Thoracic aorta (tissue), 2 donors: ENCODE measurements around the gene AFG1L. TPM values are rescaled to one million over a fixed set of nuclear protein-coding genes. Genes with fewer than 3 reads are reported as not detected.

Experiments used
- ATAC-seq: fragments of 150-250 bp; one replicate; pipeline ENCODE4 v1.8.0; 2017; ENCODE audit warnings: low read depth; ENCODE audit not compliant: insufficient number of reproducible peaks, low FRiP score
- DNase-seq: peaks from one replicate; pipeline ENCODE4 v3.0.0-alpha.2; 2020; ENCODE audit warnings: low spot score
- H3K27ac ChIP-seq, 2 donors: fragments of 200-600 bp; sonication (generic); 1 replicate in 1 of 2; 2 replicates in 1 of 2; pipeline ENCODE4 v1.5.1; 2016; ENCODE audit warnings: mild to moderate bottlenecking in 2 of 2, moderate library complexity in 2 of 2
- H3K27me3 ChIP-seq: fragments of 200-600 bp; sonication (generic); replicated peaks from 2 replicates; pipeline ENCODE4 v1.6.0; 2016; ENCODE audit warnings: mild to moderate bottlenecking; ENCODE audit not compliant: insufficient read depth
- H3K36me3 ChIP-seq: fragments of 200-600 bp; sonication (generic); one replicate; pipeline ENCODE4 v1.5.1; 2016
- H3K4me1 ChIP-seq, 2 donors: fragments of 200-600 bp; sonication (generic); 1 replicate in 1 of 2; 2 replicates in 1 of 2; pipeline versions ENCODE4 v1.5.1 to v1.6.0; 2016; ENCODE audit warnings: low read depth in 2 of 2, mild to moderate bottlenecking in 1 of 2; ENCODE audit not compliant: control insufficient read depth in 1 of 2
- H3K4me3 ChIP-seq: fragments of 200-600 bp; sonication (generic); 2 replicates; pipeline ENCODE4 v1.5.1; 2016; ENCODE audit warnings: mild to moderate bottlenecking
- H3K9me3 ChIP-seq: fragments of 200-600 bp; sonication (generic); 2 replicates; pipeline ENCODE4 v1.5.1; 2016
- total RNA-seq, 2 donors: library from RNA; depleted of rRNA; stranded (reverse); fragments of >200 nt; gene quantifications; one replicate each; pipeline versions ENCODE4 v1.1.0 to v1.2.3, GENCODE V29; 2016
- TF ChIP-seq, protein P1 (sequence below): fragments of 200-600 bp; sonication (generic); IDR thresholded peaks from one replicate; pipeline ENCODE4 v1.5.1; 2019; ENCODE audit warnings: antibody characterized with exemption

The AFG1L gene
- total RNA-seq, 2 donors from 2014 or later = 1.7 to 21.7 TPM

DNA sequence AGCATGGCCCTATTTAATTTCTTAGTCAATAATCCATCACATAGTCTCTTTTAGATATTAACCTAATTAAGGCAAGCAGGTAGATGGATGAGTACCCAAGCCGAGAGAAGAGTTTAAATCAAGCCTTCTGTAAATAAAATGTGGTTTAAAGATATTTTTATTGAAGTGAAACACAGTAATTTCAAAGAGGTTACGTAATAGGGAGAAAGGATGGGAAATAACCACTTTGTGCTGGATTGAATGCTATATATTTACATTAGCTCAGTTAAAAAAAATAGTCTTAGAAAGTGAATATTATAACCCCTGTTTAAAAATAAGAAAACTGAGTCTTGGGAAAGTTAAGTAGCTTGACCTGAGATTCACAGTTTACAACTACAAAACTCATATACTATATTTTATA, 228.8 kb downstream of the AFG1L start:
- TF ChIP-seq, protein P1, sequence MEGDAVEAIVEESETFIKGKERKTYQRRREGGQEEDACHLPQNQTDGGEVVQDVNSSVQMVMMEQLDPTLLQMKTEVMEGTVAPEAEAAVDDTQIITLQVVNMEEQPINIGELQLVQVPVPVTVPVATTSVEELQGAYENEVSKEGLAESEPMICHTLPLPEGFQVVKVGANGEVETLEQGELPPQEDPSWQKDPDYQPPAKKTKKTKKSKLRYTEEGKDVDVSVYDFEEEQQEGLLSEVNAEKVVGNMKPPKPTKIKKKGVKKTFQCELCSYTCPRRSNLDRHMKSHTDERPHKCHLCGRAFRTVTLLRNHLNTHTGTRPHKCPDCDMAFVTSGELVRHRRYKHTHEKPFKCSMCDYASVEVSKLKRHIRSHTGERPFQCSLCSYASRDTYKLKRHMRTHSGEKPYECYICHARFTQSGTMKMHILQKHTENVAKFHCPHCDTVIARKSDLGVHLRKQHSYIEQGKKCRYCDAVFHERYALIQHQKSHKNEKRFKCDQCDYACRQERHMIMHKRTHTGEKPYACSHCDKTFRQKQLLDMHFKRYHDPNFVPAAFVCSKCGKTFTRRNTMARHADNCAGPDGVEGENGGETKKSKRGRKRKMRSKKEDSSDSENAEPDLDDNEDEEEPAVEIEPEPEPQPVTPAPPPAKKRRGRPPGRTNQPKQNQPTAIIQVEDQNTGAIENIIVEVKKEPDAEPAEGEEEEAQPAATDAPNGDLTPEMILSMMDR = no peak
- ATAC-seq (no peak), DNase-seq (no peak)
- no peaks in the 10 kb centered on the region for H3K36me3 ChIP-seq
- no peaks in the 10 kb centered on the region for H3K4me1 ChIP-seq
- H3K9me3 ChIP-seq = no peaks in the 10 kb centered on the region
- H3K27ac ChIP-seq = no peak overlapping the region
- no peaks in the 10 kb centered on the region for H3K27me3 ChIP-seq
- H3K4me3 ChIP-seq = no peak overlapping the region

DNA sequence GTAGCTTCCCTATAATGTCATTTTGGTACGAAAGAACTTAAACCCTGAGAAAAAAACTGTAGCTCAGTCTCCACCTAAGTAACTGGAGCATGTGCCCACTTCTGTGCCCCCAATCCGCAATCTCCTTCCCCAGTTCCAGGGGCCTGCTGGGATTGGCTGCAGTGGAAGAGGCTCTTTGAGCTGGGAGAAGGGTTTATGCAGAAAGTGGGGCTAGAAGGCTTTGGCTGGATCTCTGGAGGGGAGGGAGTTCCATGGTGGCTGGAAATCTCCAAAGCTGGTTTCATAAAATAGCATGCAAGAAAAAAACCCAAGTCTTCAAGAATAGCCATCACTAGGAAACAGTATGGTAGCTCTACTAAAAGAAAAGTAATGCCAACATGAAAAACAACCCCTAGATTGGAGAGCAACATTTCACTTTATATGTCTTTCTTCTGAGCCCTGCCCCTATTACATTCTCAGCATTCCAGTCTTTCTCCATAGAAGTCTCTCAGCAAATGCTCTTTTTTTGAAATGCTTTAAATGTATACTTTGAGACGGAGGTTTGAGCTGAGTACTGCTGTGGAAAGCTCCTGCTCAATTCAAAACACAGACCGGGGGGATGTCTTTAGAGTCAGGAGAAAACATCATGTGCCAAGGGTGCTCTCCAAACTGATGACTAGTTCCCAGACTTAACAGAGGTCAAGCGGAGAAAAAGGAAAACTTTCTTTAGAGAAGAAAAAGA, 229.8 kb downstream of the AFG1L start:
- Histone ChIP-seq H3K4me3 (no peak overlapping the region), H3K36me3 (no peaks in the 10 kb centered on the region), H3K27ac (no peak overlapping the region), H3K9me3 (no peaks in the 10 kb centered on the region), H3K4me1 (no peaks in the 10 kb centered on the region), H3K27me3 (no peaks in the 10 kb centered on the region)
- DNase-seq (no peak), ATAC-seq (no peak)
- TF ChIP-seq, protein P1 = no peak

GRCh38 chr6:108526739-108527174, 231.9 kb downstream of the AFG1L start:
- Histone ChIP-seq H3K4me1 (no peaks in the 10 kb centered on the region), H3K36me3 (no peaks in the 10 kb centered on the region), H3K27ac (no peak overlapping the region), H3K4me3 (no peak overlapping the region), H3K9me3 (no peaks in the 10 kb centered on the region), H3K27me3 (no peaks in the 10 kb centered on the region)
- ATAC-seq (no peak), DNase-seq (no peak)
- TF ChIP-seq, protein P1 = peak; percentile 81

DNA sequence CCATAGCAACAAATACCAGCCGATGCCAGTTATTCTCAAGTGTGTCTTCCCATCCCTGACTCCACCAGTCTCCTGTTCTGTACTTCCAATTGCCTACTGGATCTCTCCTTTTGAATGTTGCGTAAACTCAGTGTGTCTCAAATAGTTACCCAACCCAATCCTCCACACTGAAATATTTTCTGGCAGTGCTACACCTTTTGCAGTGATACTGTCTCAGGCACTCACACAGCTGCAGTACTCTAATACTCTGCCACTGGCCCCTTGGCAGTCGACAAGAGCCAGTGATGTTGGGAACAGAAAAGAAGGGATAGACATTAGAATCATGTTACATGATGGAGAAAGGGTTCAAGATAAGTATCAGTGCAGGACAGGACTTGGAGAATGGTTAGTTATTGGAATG, 234.0 kb downstream of the AFG1L start:
- Histone ChIP-seq H3K27ac (no peak overlapping the region), H3K4me3 (no peak overlapping the region), H3K9me3 (no peaks in the 10 kb centered on the region), H3K27me3 (no peaks in the 10 kb centered on the region), H3K4me1 (no peaks in the 10 kb centered on the region), H3K36me3 (no peaks in the 10 kb centered on the region)
- DNase-seq = no peak
- TF ChIP-seq, protein P1 = no peak
- no peak for ATAC-seq

GRCh38 chr6:108531332-108531731, 236.5 kb downstream of the AFG1L start:
- Histone ChIP-seq H3K4me3 (no peak overlapping the region), H3K27me3 (no peaks in the 10 kb centered on the region), H3K4me1 (no peaks in the 10 kb centered on the region), H3K36me3 (no peaks in the 10 kb centered on the region), H3K9me3 (no peaks in the 10 kb centered on the region), H3K27ac (no peak overlapping the region)
- DNase-seq (no peak), ATAC-seq (no peak)
- TF ChIP-seq, protein P1 = no peak
